SK-N-SH treated with all-trans-retinoic acid at 6 μM for 48 hours (cell line): ENCODE results near the gene VEGFB.

Experiments used
- ATAC-seq: fragments of 200-7000 bp; cut with Tn5 transposase; 3 replicates; pipeline ENCODE4 v1.9.1; 2020; ENCODE audit warnings: mild to moderate bottlenecking, moderate library complexity
- ARNTL ChIP-seq: fragments of 450-650 bp; formaldehyde crosslinking; IDR thresholded peaks from 2 replicates; pipeline ENCODE4 v1.5.0; 2020; ENCODE audit warnings: low read depth, mild to moderate bottlenecking, moderate library complexity, borderline replicate concordance
- CREB5 ChIP-seq: fragments of 250-450 bp; sonication (Bioruptor Pico); IDR thresholded peaks from 2 replicates; pipeline ENCODE4 v1.5.1; 2020; ENCODE audit warnings: low read depth, mild to moderate bottlenecking, moderate library complexity
- CSDC2 ChIP-seq: fragments of 250-450 bp; sonication (Bioruptor Pico); IDR thresholded peaks from 2 replicates; pipeline ENCODE4 v1.5.0; 2020; ENCODE audit warnings: mild to moderate bottlenecking, moderate library complexity
- CSRNP3 ChIP-seq: fragments of 250-450 bp; sonication (Bioruptor Pico); IDR thresholded peaks from 2 replicates; pipeline ENCODE4 v1.5.1; 2021; ENCODE audit warnings: mild to moderate bottlenecking, moderate library complexity
- ESRRG ChIP-seq: fragments of 250-450 bp; sonication (Bioruptor Pico); IDR thresholded peaks from 2 replicates; pipeline ENCODE4 v1.6.1; 2021; ENCODE audit warnings: mild to moderate bottlenecking
- OSR1 ChIP-seq: fragments of 250-450 bp; sonication (Bioruptor Pico); IDR thresholded peaks from 2 replicates; pipeline ENCODE4 v1.8.0; 2022; ENCODE audit warnings: moderate library complexity, mild to moderate bottlenecking, inconsistent platforms
- PATZ1 ChIP-seq: fragments of 250-450 bp; sonication (Bioruptor Pico); IDR thresholded peaks from 2 replicates; pipeline ENCODE4 v1.8.0; 2020; ENCODE audit warnings: mild to moderate bottlenecking, moderate library complexity, borderline replicate concordance
- POU6F1 ChIP-seq: fragments of 250-450 bp; sonication (Bioruptor Pico); IDR thresholded peaks from 2 replicates; pipeline ENCODE4 v1.8.0; 2021; ENCODE audit warnings: low read depth, mild to moderate bottlenecking, moderate library complexity, borderline replicate concordance
- PPARA ChIP-seq: fragments of 250-450 bp; sonication (Bioruptor Pico); IDR thresholded peaks from 2 replicates; pipeline ENCODE4 v1.5.0; 2020; ENCODE audit warnings: mild to moderate bottlenecking, borderline replicate concordance
- RARB ChIP-seq: fragments of 250-450 bp; sonication (Bioruptor Pico); IDR thresholded peaks from 2 replicates; pipeline ENCODE4 v1.8.0; 2021; ENCODE audit warnings: mild to moderate bottlenecking, moderate library complexity
- SNAI2 ChIP-seq: fragments of 250-450 bp; sonication (Bioruptor Pico); IDR thresholded peaks from 2 replicates; pipeline ENCODE4 v1.5.0; 2020; ENCODE audit warnings: mild to moderate bottlenecking, moderate library complexity
- TCF4 ChIP-seq: fragments of 250-450 bp; sonication (Bioruptor Pico); IDR thresholded peaks from 2 replicates; pipeline ENCODE4 v1.8.0; 2021; ENCODE audit warnings: mild to moderate bottlenecking, moderate library complexity, borderline replicate concordance
- ZC3H10 ChIP-seq: fragments of 250-450 bp; sonication (Bioruptor Pico); IDR thresholded peaks from 2 replicates; pipeline ENCODE4 v1.5.1; 2021; ENCODE audit warnings: mild to moderate bottlenecking, moderate library complexity
- ZFP3 ChIP-seq: fragments of 250-450 bp; sonication (Bioruptor Pico); IDR thresholded peaks from 2 replicates; pipeline ENCODE4 v1.5.0; 2020; ENCODE audit warnings: mild to moderate bottlenecking, moderate library complexity
- ZFP30 ChIP-seq: fragments of 450-650 bp; formaldehyde crosslinking; IDR thresholded peaks from 2 replicates; pipeline ENCODE4 v1.5.0; 2022; ENCODE audit warnings: mild to moderate bottlenecking, moderate library complexity
- ZNF565 ChIP-seq: fragments of 450-650 bp; formaldehyde crosslinking; conservative IDR thresholded peaks from 2 replicates; pipeline ENCODE4 v1.5.0; 2020; ENCODE audit warnings: low read depth, mild to moderate bottlenecking, moderate library complexity
- ZNF8 ChIP-seq: fragments of 450-650 bp; formaldehyde crosslinking; IDR thresholded peaks from 2 replicates; pipeline ENCODE4 v1.5.0; 2020; ENCODE audit warnings: mild to moderate bottlenecking, moderate library complexity
- TF ChIP-seq, protein P1 (sequence below): fragments of 250-450 bp; sonication (Bioruptor Pico); IDR thresholded peaks from 2 replicates; pipeline ENCODE4 v1.5.0; 2020; ENCODE audit warnings: mild to moderate bottlenecking, moderate library complexity

VEGFB gene

DNA sequence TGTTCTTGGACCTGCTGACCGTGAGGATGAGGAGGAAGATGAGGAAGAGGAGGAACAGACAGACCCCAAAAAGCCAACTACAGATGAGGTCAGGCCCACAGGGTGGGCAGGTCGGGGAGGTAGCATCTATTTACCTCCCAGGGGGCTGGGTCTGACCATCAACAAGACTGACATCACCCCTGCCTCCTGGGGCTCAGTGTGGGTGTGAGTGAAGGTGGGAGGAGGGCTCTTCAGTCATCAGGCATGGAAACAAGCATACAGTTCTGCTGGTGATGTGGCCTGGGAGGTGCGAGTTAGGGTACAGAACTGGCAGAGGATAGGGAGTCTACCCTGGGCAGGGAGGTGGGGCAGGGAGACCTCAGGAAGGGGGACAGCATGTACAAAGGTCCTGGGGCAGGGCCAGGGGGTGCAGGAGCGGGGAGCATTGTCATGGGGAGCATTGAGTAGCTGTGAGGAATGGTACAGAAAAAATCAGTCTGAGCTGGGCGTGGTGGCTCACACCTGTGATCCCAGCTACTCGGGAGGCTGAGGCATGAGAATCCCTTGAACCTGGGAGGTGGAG is 25.8 kb downstream of the VEGFB start:
- TF ChIP-seq, protein P1, sequence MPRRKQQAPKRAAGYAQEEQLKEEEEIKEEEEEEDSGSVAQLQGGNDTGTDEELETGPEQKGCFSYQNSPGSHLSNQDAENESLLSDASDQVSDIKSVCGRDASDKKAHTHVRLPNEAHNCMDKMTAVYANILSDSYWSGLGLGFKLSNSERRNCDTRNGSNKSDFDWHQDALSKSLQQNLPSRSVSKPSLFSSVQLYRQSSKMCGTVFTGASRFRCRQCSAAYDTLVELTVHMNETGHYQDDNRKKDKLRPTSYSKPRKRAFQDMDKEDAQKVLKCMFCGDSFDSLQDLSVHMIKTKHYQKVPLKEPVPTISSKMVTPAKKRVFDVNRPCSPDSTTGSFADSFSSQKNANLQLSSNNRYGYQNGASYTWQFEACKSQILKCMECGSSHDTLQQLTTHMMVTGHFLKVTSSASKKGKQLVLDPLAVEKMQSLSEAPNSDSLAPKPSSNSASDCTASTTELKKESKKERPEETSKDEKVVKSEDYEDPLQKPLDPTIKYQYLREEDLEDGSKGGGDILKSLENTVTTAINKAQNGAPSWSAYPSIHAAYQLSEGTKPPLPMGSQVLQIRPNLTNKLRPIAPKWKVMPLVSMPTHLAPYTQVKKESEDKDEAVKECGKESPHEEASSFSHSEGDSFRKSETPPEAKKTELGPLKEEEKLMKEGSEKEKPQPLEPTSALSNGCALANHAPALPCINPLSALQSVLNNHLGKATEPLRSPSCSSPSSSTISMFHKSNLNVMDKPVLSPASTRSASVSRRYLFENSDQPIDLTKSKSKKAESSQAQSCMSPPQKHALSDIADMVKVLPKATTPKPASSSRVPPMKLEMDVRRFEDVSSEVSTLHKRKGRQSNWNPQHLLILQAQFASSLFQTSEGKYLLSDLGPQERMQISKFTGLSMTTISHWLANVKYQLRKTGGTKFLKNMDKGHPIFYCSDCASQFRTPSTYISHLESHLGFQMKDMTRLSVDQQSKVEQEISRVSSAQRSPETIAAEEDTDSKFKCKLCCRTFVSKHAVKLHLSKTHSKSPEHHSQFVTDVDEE (CRISPR knock-in tag), result no peak
- TF ChIP-seq RARB (no peak), ZFP30 (no peak), PATZ1 (CRISPR knock-in tag) (no peak), TCF4 (CRISPR knock-in tag) (no peak), ZNF8 (CRISPR knock-in tag) (no peak), CSDC2 (CRISPR knock-in tag) (no peak), ZNF565 (CRISPR knock-in tag) (no peak), ZFP3 (CRISPR knock-in tag) (no peak), CSRNP3 (no peak), ESRRG (CRISPR knock-in tag) (no peak), ZC3H10 (no peak), SNAI2 (CRISPR knock-in tag) (no peak), POU6F1 (no peak)
- no peak for ATAC-seq

GRCh38 chr11:64261556-64262080 is 27.2 kb downstream of the VEGFB start:
- TF ChIP-seq OSR1 (CRISPR knock-in tag) (no peak), POU6F1 (no peak), PPARA (CRISPR knock-in tag) (no peak), ZFP30 (no peak), ESRRG (CRISPR knock-in tag) (no peak), ZNF8 (CRISPR knock-in tag) (no peak), ARNTL (CRISPR knock-in tag) (no peak), CREB5 (CRISPR knock-in tag) (no peak)
- TF ChIP-seq, protein P1 (CRISPR knock-in tag), result no peak
- TF ChIP-seq, all 23 proteins: peak for 0
- ATAC-seq, result no peak
